Measurements from ENCODE around the gene S1PR4. TPM values are rescaled to one million over a fixed set of nuclear protein-coding genes. Genes with fewer than 3 reads are reported as not detected.

The S1PR4 gene
- total RNA-seq, 1 donor from 2014 or later: 0.27 TPM

Other genes with a start within 250 kb of the S1PR4 start
- 2.1 TPM for gene ZNF77, start 233.8 kb upstream of the S1PR4 start, total RNA-seq
- gene TLE6, start 201.2 kb upstream of the S1PR4 start, total RNA-seq: 0.70 TPM
- 55.7 TPM for gene TLE2, start 149.5 kb upstream of the S1PR4 start, total RNA-seq
- 760 TPM for gene TLE5, start 116.3 kb upstream of the S1PR4 start, total RNA-seq
- gene GNA11, start 84.4 kb upstream of the S1PR4 start, total RNA-seq: 61.3 TPM
- gene GNA15, start 42.7 kb upstream of the S1PR4 start, total RNA-seq: 2.8 TPM
- gene NCLN, start 7.2 kb downstream of the S1PR4 start, total RNA-seq: 24.9 TPM
- not detected for gene CELF5, start 45.9 kb downstream of the S1PR4 start, total RNA-seq
- 153 TPM for gene NFIC, start 187.8 kb downstream of the S1PR4 start, total RNA-seq

Data from Right ventricle myocardium superior (tissue), 1 donor.